GM23338 (cell line): ENCODE results near the gene DPYSL5. TPM values are rescaled to one million over a fixed set of nuclear protein-coding genes. Genes with fewer than 3 reads are reported as not detected.

Experiments used
- ATAC-seq: fragments of 200-7000 bp; cut with Tn5 transposase; 3 replicates; pipeline ENCODE4 v1.9.1; 2020
- DNase-seq: peaks from one replicate; pipeline ENCODE4 v3.0.0-alpha.2; 2015; ENCODE audit warnings: low spot score
- H2AFZ ChIP-seq: fragments of 200-600 bp; sonication (generic); 2 replicates; pipeline ENCODE4 v1.8.0; 2016; ENCODE audit warnings: antibody characterized with exemption, mild to moderate bottlenecking, moderate library complexity
- H3F3A ChIP-seq: fragments of 200-600 bp; sonication (generic); replicated peaks from 2 replicates; pipeline ENCODE4 v1.8.0; 2017; ENCODE audit warnings: antibody characterized with exemption, mixed run types, low read depth
- H3K27ac ChIP-seq: fragments of 200-600 bp; sonication (generic); 2 replicates; pipeline ENCODE4 v1.6.1; 2016; ENCODE audit warnings: low read depth
- H3K27me3 ChIP-seq: fragments of 200-600 bp; sonication (generic); 2 replicates; pipeline ENCODE4 v1.8.0; 2016; ENCODE audit warnings: mild to moderate bottlenecking, mixed run types, moderate library complexity; ENCODE audit not compliant: insufficient read depth
- H3K36me3 ChIP-seq: fragments of 200-600 bp; sonication (generic); 2 replicates; pipeline ENCODE4 v1.8.0; 2016; ENCODE audit warnings: mild to moderate bottlenecking; ENCODE audit not compliant: insufficient read depth
- H3K4me1 ChIP-seq: fragments of 200-600 bp; sonication (generic); 2 replicates; pipeline ENCODE4 v1.8.0; 2016; ENCODE audit warnings: mild to moderate bottlenecking, moderate library complexity; ENCODE audit not compliant: insufficient read depth
- H3K4me2 ChIP-seq: fragments of 200-600 bp; sonication (generic); 2 replicates; pipeline ENCODE4 v1.7.1; 2017; ENCODE audit warnings: mixed run types
- H3K4me3 ChIP-seq: fragments of 200-600 bp; sonication (generic); 2 replicates; pipeline ENCODE4 v1.6.1; 2016; ENCODE audit warnings: mixed run types
- H3K79me2 ChIP-seq: fragments of 200-600 bp; sonication (generic); replicated peaks from 2 replicates; pipeline ENCODE4 v1.8.0; 2017; ENCODE audit warnings: mild to moderate bottlenecking; ENCODE audit not compliant: insufficient read depth
- H3K9me2 ChIP-seq: fragments of 200-600 bp; sonication (generic); 2 replicates; pipeline ENCODE4 v1.8.0; 2017; ENCODE audit not compliant: insufficient read depth
- H4K20me1 ChIP-seq: fragments of 200-600 bp; sonication (generic); replicated peaks from 2 replicates; pipeline ENCODE4 v1.8.0; 2017; ENCODE audit warnings: mild to moderate bottlenecking; ENCODE audit not compliant: insufficient read depth
- H3K27ac Mint-ChIP-seq: 2 replicates; pipeline ENCODE4 v1.8.0; 2020; ENCODE audit warnings: inconsistent platforms, mild to moderate bottlenecking, moderate library complexity, mixed read lengths
- H3K27me3 Mint-ChIP-seq: 3 replicates; pipeline ENCODE4 v1.8.0; 2022; ENCODE audit warnings: low read depth, mild to moderate bottlenecking, moderate library complexity, mixed read lengths, inconsistent platforms; ENCODE audit not compliant: insufficient read depth, poor library complexity
- H3K36me3 Mint-ChIP-seq: 3 replicates; pipeline ENCODE4 v1.8.0; 2021; ENCODE audit warnings: low read depth, mild to moderate bottlenecking, inconsistent platforms, moderate library complexity, mixed read lengths
- H3K4me1 Mint-ChIP-seq: 3 replicates; pipeline ENCODE4 v1.8.0; 2020; ENCODE audit warnings: mild to moderate bottlenecking, inconsistent platforms, mixed read lengths
- H3K4me3 Mint-ChIP-seq: 3 replicates; pipeline ENCODE4 v1.8.0; 2021; ENCODE audit warnings: moderate library complexity, mild to moderate bottlenecking, inconsistent platforms, mixed read lengths
- H3K9me3 Mint-ChIP-seq: 3 replicates; pipeline ENCODE4 v1.8.0; 2020; ENCODE audit warnings: moderate library complexity, mild to moderate bottlenecking, inconsistent platforms, mixed read lengths
- CREB1 ChIP-seq: fragments of 250-450 bp; sonication (Bioruptor Pico); IDR thresholded peaks from 2 replicates; pipeline ENCODE4 v1.5.0; 2020; ENCODE audit warnings: low read depth, mild to moderate bottlenecking, moderate library complexity
- EZH2 ChIP-seq: fragments of 200-600 bp; sonication (generic); IDR thresholded peaks from one replicate; pipeline ENCODE4 v1.8.0; 2017; ENCODE audit warnings: antibody characterized with exemption, mild to moderate bottlenecking, low read depth; ENCODE audit not compliant: unreplicated experiment
- EZH2phosphoT487 ChIP-seq: fragments of 200-600 bp; sonication (generic); IDR thresholded peaks from one replicate; pipeline ENCODE4 v1.8.1; 2018; ENCODE audit warnings: antibody characterized with exemption; ENCODE audit not compliant: unreplicated experiment
- JUNB ChIP-seq: IDR thresholded peaks from one replicate; pipeline ENCODE4 v1.6.1; 2016; ENCODE audit warnings: antibody characterized with exemption; ENCODE audit not compliant: unreplicated experiment
- NANOG ChIP-seq: IDR thresholded peaks from 2 replicates; pipeline ENCODE4 v1.6.1; 2016; ENCODE audit warnings: antibody characterized with exemption, borderline replicate concordance
- POLR2AphosphoS5 ChIP-seq: IDR thresholded peaks from 2 replicates; pipeline ENCODE4 v1.6.1; 2016; ENCODE audit warnings: antibody characterized with exemption, low read depth
- REST ChIP-seq: IDR thresholded peaks from one replicate; pipeline ENCODE4 v1.6.1; 2018; ENCODE audit warnings: antibody characterized with exemption; ENCODE audit not compliant: unreplicated experiment
- STAT1 ChIP-seq: IDR thresholded peaks from one replicate; pipeline ENCODE4 v1.6.1; 2016; ENCODE audit warnings: antibody characterized with exemption; ENCODE audit not compliant: unreplicated experiment
- ZNF114 ChIP-seq: fragments of 250-450 bp; sonication (Bioruptor Pico); IDR thresholded peaks from 2 replicates; pipeline ENCODE4 v1.5.0; 2020; ENCODE audit warnings: mild to moderate bottlenecking, moderate library complexity
- ZNF331 ChIP-seq: fragments of 250-450 bp; sonication (Bioruptor Pico); IDR thresholded peaks from 2 replicates; pipeline ENCODE4 v1.5.0; 2020; ENCODE audit warnings: low read depth, mild to moderate bottlenecking, moderate library complexity
- ZNF462 ChIP-seq: fragments of 250-450 bp; sonication (Bioruptor Pico); IDR thresholded peaks from 2 replicates; pipeline ENCODE4 v1.5.0; 2020; ENCODE audit warnings: mild to moderate bottlenecking, moderate library complexity
- polyA plus RNA-seq: library from polyadenylated mRNA; unstranded; fragments of >200 nt; fragmentation: Nextera tagmentation; extraction: Ambion mirVana; gene quantifications from 2 replicates; pipeline ENCODE4 v1.2.1, GENCODE V29; 2016
- total RNA-seq: library from RNA; depleted of rRNA; stranded (reverse); fragments of >200 nt; shearing (Covaris generic); gene quantifications from 2 replicates; pipeline ENCODE4 v1.2.3, GENCODE V29; 2014
- TF ChIP-seq, protein P1 (sequence below), 2 experiments: fragments of 200-600 bp in 1 of 2; sonication (generic) in 1 of 2; conservative IDR thresholded peaks; 2 replicates each; pipeline versions ENCODE4 v1.5.1 to v1.6.1; 2016 to 2017; ENCODE audit warnings: antibody characterized with exemption in 2 of 2, low read depth in 2 of 2, mild to moderate bottlenecking in 2 of 2, moderate library complexity in 1 of 2

DPYSL5 gene
- total and polyA plus RNA-seq, 2 experiments from 2014 or later, result 3.1 to 8.1 TPM

DNA sequence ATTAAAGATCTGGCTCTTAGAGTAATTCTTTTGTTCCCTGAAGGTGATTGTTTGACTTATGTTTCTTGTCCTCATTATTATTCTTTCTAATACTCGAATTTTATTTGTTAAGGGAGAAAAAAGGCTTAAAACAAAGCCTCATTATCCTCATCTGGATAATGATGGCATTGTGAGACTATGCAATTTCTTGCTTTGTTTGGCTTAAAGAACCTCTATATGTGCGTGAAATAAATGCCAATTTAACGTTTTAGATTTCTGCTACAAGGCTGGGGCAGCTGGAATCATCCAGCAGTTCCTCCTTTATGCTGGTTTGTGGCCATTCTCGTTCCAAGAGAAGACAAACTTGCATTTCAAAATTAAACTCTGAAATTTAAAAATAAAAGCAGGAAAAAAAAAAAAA lies 4.9 kb upstream of the DPYSL5 start:
- no peak for DNase-seq
- no peak overlapping the region for H3K4me2 ChIP-seq
- TF ChIP-seq EZH2phosphoT487, result no peak
- TF ChIP-seq EZH2, result no peak
- TF ChIP-seq REST, result no peak
- Mint-ChIP-seq H3K27me3 (peaks cover 18% of the 10 kb centered on the region), H3K4me1 (peaks cover 4% of the 10 kb centered on the region), H3K4me3 (no peak overlapping the region), H3K9me3 (no peaks in the 10 kb centered on the region), H3K36me3 (no peaks in the 10 kb centered on the region), H3K27ac (no peak overlapping the region)
- H3K9me2 ChIP-seq, result no peaks in the 10 kb centered on the region
- H4K20me1 ChIP-seq, result no peaks in the 10 kb centered on the region
- no peaks in the 10 kb centered on the region for H3K36me3 ChIP-seq
- H3K79me2 ChIP-seq, result no peaks in the 10 kb centered on the region
- 0 out of 2 replicates have a peak, but pooled peaks cover 5% of the 10 kb centered on the region for H3F3A ChIP-seq
- H3K4me1 ChIP-seq, result peaks cover 8% of the 10 kb centered on the region
- H3K27ac ChIP-seq, result no peak overlapping the region
- no peak overlapping the region for H3K4me3 ChIP-seq
- H2AFZ ChIP-seq, result no peak overlapping the region
- H3K27me3 ChIP-seq, result peaks cover 31% of the 10 kb centered on the region
- no peak for ATAC-seq

- no peak overlapping the region for H3K4me3 Mint-ChIP-seq
- no peak for TF ChIP-seq EZH2
- no peak for TF ChIP-seq CREB1 (CRISPR knock-in tag)
- TF ChIP-seq EZH2phosphoT487, result no peak
- TF ChIP-seq, protein P1, sequence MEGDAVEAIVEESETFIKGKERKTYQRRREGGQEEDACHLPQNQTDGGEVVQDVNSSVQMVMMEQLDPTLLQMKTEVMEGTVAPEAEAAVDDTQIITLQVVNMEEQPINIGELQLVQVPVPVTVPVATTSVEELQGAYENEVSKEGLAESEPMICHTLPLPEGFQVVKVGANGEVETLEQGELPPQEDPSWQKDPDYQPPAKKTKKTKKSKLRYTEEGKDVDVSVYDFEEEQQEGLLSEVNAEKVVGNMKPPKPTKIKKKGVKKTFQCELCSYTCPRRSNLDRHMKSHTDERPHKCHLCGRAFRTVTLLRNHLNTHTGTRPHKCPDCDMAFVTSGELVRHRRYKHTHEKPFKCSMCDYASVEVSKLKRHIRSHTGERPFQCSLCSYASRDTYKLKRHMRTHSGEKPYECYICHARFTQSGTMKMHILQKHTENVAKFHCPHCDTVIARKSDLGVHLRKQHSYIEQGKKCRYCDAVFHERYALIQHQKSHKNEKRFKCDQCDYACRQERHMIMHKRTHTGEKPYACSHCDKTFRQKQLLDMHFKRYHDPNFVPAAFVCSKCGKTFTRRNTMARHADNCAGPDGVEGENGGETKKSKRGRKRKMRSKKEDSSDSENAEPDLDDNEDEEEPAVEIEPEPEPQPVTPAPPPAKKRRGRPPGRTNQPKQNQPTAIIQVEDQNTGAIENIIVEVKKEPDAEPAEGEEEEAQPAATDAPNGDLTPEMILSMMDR (conservative IDR thresholded peaks at IDR 0.05; ENCODE audit: low read depth in 2 of 2), result no peak
- TF ChIP-seq NANOG, result no peak
- no peak for TF ChIP-seq ZNF114 (CRISPR knock-in tag)
- TF ChIP-seq ZNF331 (CRISPR knock-in tag), result no peak
- no peak for TF ChIP-seq ZNF462 (CRISPR knock-in tag)
- no peak for TF ChIP-seq JUNB
- no peak for TF ChIP-seq STAT1
- TF ChIP-seq POLR2AphosphoS5, result no peak
Observed at GRCh38 chr2:26845021-26845420, 2.9 kb upstream of the DPYSL5 start.

More at GRCh38 chr2:26845021-26845420, 2.9 kb upstream of the DPYSL5 start:
- no peaks in the 10 kb centered on the region for H3K36me3 Mint-ChIP-seq
- peaks cover 51% of the 10 kb centered on the region for H3K27me3 ChIP-seq
- 0 out of 2 replicates have a peak, but pooled peaks cover 5% of the 10 kb centered on the region for H3F3A ChIP-seq
- peaks cover 5% of the 10 kb centered on the region for H3K4me1 Mint-ChIP-seq
- peaks cover 8% of the 10 kb centered on the region for H3K4me1 ChIP-seq
- H4K20me1 ChIP-seq, result no peaks in the 10 kb centered on the region; the same call in 1 of the 2 replicates
- DNase-seq, result no peak
- no peaks in the 10 kb centered on the region for H3K9me2 ChIP-seq
- H2AFZ ChIP-seq, result no peak overlapping the region
- no peak for ATAC-seq
- no peak overlapping the region for H3K4me3 ChIP-seq
- H3K9me3 Mint-ChIP-seq, result no peaks in the 10 kb centered on the region
- H3K36me3 ChIP-seq, result no peaks in the 10 kb centered on the region
- H3K79me2 ChIP-seq, result no peaks in the 10 kb centered on the region
- no peak overlapping the region for H3K27ac Mint-ChIP-seq
- H3K27ac ChIP-seq, result no peak overlapping the region
- H3K4me2 ChIP-seq, result no peak overlapping the region
- peaks cover 30% of the 10 kb centered on the region for H3K27me3 Mint-ChIP-seq
